IMR-90 (cell line): ENCODE data around the gene MTF2.

Experiments
- POLR2A ChIP-seq: IDR thresholded peaks from 2 replicates; pipeline ENCODE4 v1.6.1; 2012; ENCODE audit warnings: mild to moderate bottlenecking, low read depth, low read length
- SMC3 ChIP-seq: fragments of 150-350 bp; IDR thresholded peaks from 2 replicates; pipeline ENCODE4 v1.6.1; 2016; ENCODE audit warnings: low read depth, mild to moderate bottlenecking, antibody characterized with exemption, low read length, moderate library complexity
- TF ChIP-seq, protein P1 (sequence below): conservative IDR thresholded peaks from 2 replicates; pipeline ENCODE4 v1.5.1; 2012; ENCODE audit warnings: mild to moderate bottlenecking, low read depth, low read length, improper control_type of control experiment

DNA sequence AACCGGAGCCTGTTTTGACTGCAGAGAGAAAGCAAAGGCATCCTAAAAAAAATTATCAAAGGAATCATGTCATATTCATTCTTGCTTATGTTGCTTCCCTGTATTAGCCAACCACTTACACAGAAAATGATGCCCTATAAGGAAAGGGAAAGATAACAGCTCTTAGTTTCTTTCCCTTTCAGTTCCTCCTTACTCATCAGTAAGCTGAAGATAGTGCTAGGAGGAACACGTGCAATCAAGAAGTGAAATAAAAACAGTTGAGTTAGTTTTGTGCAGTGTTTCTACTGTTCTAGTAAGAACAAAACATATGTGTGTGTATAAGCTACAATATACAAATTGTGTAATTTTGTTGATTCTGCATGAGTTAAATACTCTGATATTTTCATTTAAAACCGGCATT is 45.3 kb upstream of the MTF2 start:
- TF ChIP-seq POLR2A: no peak
- TF ChIP-seq, protein P1, sequence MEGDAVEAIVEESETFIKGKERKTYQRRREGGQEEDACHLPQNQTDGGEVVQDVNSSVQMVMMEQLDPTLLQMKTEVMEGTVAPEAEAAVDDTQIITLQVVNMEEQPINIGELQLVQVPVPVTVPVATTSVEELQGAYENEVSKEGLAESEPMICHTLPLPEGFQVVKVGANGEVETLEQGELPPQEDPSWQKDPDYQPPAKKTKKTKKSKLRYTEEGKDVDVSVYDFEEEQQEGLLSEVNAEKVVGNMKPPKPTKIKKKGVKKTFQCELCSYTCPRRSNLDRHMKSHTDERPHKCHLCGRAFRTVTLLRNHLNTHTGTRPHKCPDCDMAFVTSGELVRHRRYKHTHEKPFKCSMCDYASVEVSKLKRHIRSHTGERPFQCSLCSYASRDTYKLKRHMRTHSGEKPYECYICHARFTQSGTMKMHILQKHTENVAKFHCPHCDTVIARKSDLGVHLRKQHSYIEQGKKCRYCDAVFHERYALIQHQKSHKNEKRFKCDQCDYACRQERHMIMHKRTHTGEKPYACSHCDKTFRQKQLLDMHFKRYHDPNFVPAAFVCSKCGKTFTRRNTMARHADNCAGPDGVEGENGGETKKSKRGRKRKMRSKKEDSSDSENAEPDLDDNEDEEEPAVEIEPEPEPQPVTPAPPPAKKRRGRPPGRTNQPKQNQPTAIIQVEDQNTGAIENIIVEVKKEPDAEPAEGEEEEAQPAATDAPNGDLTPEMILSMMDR: no peak
- TF ChIP-seq SMC3: no peak
